ENCODE data around the gene SYK. TPM values are rescaled to one million over a fixed set of nuclear protein-coding genes. Genes with fewer than 3 reads are reported as not detected.
A peak's percentile ranks its signal among the peaks of the same experiment; 100 is the strongest.

SYK gene
- total RNA-seq, 3 donors from 2014 or later (not counting 1 experiment from before 2014, with no cell fraction given): 75.5 to 104 (median 78.0) TPM

DNA sequence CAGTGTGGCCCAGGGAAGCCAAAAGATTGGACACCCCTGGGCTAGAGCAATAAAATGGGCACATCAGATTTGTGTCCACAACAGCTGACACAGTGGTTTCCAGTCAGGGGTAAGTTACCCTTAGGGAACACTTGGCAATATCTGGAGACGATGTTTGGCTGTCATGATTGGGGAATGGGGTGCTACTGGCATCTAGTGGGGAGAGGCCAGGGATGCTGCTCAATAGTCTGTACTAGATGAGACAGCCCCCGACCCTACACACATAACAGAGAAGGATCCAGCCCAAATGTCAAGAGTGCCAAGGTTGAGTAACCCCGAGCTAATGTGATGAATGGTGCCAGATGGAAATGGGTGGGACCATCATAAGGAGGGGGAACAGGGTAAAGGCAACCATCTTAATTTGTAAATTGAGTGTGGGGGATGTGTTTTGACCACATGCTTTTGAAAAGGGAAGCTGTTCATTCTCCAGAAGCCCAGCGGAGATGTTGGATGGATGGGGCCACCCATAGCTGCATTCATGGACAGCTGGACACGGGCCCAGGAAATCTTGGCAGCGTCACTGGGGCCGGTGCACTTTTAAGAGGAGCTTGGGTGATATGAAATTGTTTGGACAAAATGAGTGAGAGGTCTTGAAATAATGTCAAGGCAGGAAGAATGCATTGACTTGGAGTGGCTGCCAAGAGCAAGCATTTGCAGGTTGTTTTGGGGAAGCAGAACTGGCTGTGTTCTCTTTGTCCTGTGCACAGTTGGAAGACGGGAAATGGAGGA, 33.4 kb downstream of the SYK start:
- H3K9me3 ChIP-seq (ENCODE audit: control insufficient read depth, insufficient read depth, low read length): no peaks in the 10 kb centered on the region
- no peak overlapping the region for H3K27ac ChIP-seq (ENCODE audit: low read length)
- no peaks in the 10 kb centered on the region for H3K36me3 Mint-ChIP-seq
- H3K27me3 ChIP-seq (ENCODE audit: control insufficient read depth, insufficient read depth, low read length): no peaks in the 10 kb centered on the region
- H3K4me3 ChIP-seq (ENCODE audit: low read length): no peak overlapping the region
- H3K4me1 ChIP-seq (ENCODE audit: control insufficient read depth, insufficient read depth, low read length): peaks cover 26% of the 10 kb centered on the region
- ATAC-seq (no peak), DNase-seq (no peak)
- H3K27ac Mint-ChIP-seq: peak overlapping the region; percentile 15 to 17
- peaks cover 10% of the 10 kb centered on the region for H3K36me3 ChIP-seq (ENCODE audit: control insufficient read depth, insufficient read depth, low read length)
- intact Hi-C loops (cut with micrococcal nuclease): no loop called here
- H3K27me3 Mint-ChIP-seq (ENCODE audit: low read depth in 2 of 2): no peaks in the 10 kb centered on the region
- H3K4me3 Mint-ChIP-seq: no peak overlapping the region
- WGBS (ENCODE audit: insufficient coverage): 92% methylated on average over 8 of the region's 8 CpGs
- H3K9me3 Mint-ChIP-seq: no peaks in the 10 kb centered on the region
- TF ChIP-seq CTCF (IDR thresholded peaks at IDR 0.05): no peak
- peaks cover 48 to 88% of the 10 kb centered on the region in 2 donors for H3K4me1 Mint-ChIP-seq

DNA sequence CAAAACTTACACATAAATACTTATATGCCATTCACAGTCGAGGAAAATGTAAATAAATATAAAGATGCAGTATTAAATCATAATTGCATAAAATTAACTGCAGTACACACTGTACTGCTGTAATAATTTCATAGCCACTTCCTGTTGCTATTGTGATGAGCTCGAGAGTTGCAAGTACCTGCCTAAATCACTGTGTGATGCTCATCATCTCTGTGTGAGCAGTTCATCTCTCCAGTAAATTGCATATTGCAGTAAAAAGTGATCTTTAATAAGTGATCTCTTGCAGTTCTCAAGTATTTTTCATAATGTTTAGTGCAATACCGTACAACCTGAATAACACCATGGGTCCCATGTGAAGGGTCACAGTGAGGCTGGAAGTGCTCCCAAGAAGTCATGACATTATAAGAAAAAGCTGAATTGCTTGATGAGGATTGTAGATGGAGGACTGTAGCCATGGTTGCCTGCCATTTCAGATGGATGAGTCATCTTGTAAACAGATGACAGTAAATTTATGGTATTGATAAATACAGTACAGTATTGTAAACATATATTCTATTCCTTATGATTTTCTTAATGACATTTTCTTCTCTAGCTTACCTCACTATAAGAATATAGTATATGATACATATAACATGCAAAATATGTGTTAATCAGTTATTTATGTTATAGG, 34.9 kb downstream of the SYK start:
- Histone ChIP-seq H3K4me1 (ENCODE audit: control insufficient read depth, insufficient read depth, low read length) (peaks cover 33% of the 10 kb centered on the region), H3K27ac (ENCODE audit: low read length) (no peak overlapping the region), H3K9me3 (ENCODE audit: control insufficient read depth, insufficient read depth, low read length) (no peaks in the 10 kb centered on the region), H3K36me3 (ENCODE audit: control insufficient read depth, insufficient read depth, low read length) (peaks cover 10% of the 10 kb centered on the region), H3K27me3 (ENCODE audit: control insufficient read depth, insufficient read depth, low read length) (no peaks in the 10 kb centered on the region), H3K4me3 (ENCODE audit: low read length) (no peak overlapping the region)
- peak in 2 of 3 donors; percentile 55 to 56 for ATAC-seq
- no peaks in the 10 kb centered on the region for H3K27me3 Mint-ChIP-seq (ENCODE audit: low read depth in 2 of 2)
- no peak overlapping the region for H3K4me3 Mint-ChIP-seq
- no peak for TF ChIP-seq CTCF (IDR thresholded peaks at IDR 0.05)
- no peaks in the 10 kb centered on the region for H3K36me3 Mint-ChIP-seq
- no peak for DNase-seq
- WGBS (ENCODE audit: insufficient coverage): 63% methylated on average over 2 of the region's 3 CpGs
- H3K4me1 Mint-ChIP-seq: peaks cover 40 to 76% of the 10 kb centered on the region in 2 donors
- peak overlapping the region; percentile 4 to 63 for H3K27ac Mint-ChIP-seq
- intact Hi-C loops (cut with micrococcal nuclease): no loop called here
- H3K9me3 Mint-ChIP-seq: no peaks in the 10 kb centered on the region

DNA sequence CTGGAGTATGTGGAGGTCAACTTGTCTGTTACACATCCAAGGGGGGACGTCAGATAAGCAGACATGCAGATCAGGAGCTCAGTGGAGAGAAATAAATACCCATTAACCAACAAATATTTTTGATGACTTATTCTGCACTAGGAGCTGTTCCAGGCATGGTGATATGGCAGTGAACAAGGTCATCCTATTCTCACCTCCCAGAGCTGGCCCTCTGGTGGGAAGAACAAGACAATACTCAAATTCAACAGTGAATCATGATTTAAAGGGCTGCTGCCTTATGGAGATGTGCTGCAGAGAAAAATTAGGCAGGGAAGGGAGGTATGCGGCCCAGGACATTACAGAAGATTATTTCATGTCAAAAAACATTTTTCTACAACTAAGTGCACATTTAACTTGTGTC, 36.5 kb downstream of the SYK start:
- Histone ChIP-seq H3K4me1 (ENCODE audit: control insufficient read depth, insufficient read depth, low read length) (peaks cover 47% of the 10 kb centered on the region), H3K36me3 (ENCODE audit: control insufficient read depth, insufficient read depth, low read length) (peaks cover 3% of the 10 kb centered on the region), H3K9me3 (ENCODE audit: control insufficient read depth, insufficient read depth, low read length) (no peaks in the 10 kb centered on the region), H3K4me3 (ENCODE audit: low read length) (no peak overlapping the region), H3K27ac (ENCODE audit: low read length) (no peak overlapping the region), H3K27me3 (ENCODE audit: control insufficient read depth, insufficient read depth, low read length) (no peaks in the 10 kb centered on the region)
- H3K27me3 Mint-ChIP-seq (ENCODE audit: low read depth in 2 of 2): no peaks in the 10 kb centered on the region
- no peaks in the 10 kb centered on the region for H3K36me3 Mint-ChIP-seq
- peak overlapping the region in 1 of 2 donors; percentile 63 for H3K27ac Mint-ChIP-seq
- no peak for ATAC-seq
- no peaks in the 10 kb centered on the region for H3K9me3 Mint-ChIP-seq
- WGBS (ENCODE audit: insufficient coverage): 78% methylated on average over 2 of the region's 2 CpGs
- TF ChIP-seq CTCF (IDR thresholded peaks at IDR 0.05): no peak
- no peak for DNase-seq
- H3K4me3 Mint-ChIP-seq: no peak overlapping the region
- intact Hi-C loops (cut with micrococcal nuclease): no loop called here
- peaks cover 36 to 66% of the 10 kb centered on the region in 2 donors for H3K4me1 Mint-ChIP-seq

Measured in natural killer cell (primary cell).